GM10266 (cell line): ENCODE data around the gene GPX4.

Experiments
- DNase-seq: peaks from one replicate; pipeline ENCODE4 v3.0.0; 2012; ENCODE audit errors: extremely low spot score
- TF ChIP-seq, protein P1 (sequence below): IDR thresholded peaks from 2 replicates; pipeline ENCODE4 v1.5.1; 2012; ENCODE audit warnings: mild to moderate bottlenecking, low read depth; ENCODE audit not compliant: control insufficient read depth, insufficient read depth; ENCODE audit errors: missing control alignments

Gene GPX4

DNA sequence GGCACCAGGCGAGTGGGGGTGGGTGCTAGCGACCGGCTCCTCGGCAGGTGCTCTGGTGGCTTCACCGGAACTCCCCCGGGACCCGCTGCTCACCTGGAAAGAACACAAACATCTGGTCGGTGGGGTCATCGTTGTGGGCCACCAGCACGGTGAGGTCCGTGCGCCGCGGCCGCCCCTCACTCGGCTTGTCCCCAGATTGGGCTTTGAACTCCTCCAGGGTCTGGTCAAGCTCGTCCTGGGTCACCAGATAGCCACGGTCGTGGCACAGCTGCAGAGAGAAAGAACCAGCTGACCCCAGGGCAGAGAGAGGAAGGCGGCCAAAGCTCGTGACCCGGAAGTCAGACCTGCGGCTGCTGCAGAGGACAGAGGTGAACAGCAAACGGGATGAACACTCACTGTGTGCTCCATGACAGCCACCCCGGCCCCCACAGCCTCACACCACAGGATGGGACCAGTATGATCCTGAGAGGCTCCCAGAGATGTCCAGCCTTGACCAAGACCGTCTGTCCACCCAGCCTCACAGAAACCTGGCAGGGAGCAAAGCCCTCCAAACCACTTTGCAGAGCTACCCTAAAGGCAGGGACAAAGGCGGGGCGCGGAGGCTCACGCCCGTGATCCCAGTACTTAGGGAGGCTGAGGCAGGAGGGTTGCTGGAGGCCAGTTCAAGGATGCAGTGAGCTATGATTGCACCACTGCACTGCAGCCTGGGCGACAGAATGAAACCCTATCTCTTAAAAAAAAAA, 9.8 kb upstream of the GPX4 start:
- no peak for DNase-seq
- TF ChIP-seq, protein P1, sequence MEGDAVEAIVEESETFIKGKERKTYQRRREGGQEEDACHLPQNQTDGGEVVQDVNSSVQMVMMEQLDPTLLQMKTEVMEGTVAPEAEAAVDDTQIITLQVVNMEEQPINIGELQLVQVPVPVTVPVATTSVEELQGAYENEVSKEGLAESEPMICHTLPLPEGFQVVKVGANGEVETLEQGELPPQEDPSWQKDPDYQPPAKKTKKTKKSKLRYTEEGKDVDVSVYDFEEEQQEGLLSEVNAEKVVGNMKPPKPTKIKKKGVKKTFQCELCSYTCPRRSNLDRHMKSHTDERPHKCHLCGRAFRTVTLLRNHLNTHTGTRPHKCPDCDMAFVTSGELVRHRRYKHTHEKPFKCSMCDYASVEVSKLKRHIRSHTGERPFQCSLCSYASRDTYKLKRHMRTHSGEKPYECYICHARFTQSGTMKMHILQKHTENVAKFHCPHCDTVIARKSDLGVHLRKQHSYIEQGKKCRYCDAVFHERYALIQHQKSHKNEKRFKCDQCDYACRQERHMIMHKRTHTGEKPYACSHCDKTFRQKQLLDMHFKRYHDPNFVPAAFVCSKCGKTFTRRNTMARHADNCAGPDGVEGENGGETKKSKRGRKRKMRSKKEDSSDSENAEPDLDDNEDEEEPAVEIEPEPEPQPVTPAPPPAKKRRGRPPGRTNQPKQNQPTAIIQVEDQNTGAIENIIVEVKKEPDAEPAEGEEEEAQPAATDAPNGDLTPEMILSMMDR, result no peak

GRCh38 chr19:1094655-1094977, 9.2 kb upstream of the GPX4 start:
- TF ChIP-seq, protein P1, result no peak
- DNase-seq, result no peak

- TF ChIP-seq, protein P1, result no peak
Observed at GRCh38 chr19:1094978-1095701, 8.7 kb upstream of the GPX4 start, which contains the start of gene POLR2E. TSS of gene POLR2E (minus strand) at chr19:1095375. CDS start at chr19:1095315, 60 bp downstream.

GRCh38 chr19:1097810-1098176, 6.0 kb upstream of the GPX4 start:
- DNase-seq, result no peak
- TF ChIP-seq, protein P1, result no peak

More at GRCh38 chr19:1094978-1095701, 8.7 kb upstream of the GPX4 start, which contains the start of gene POLR2E:
- peak; percentile 98 for DNase-seq

- no peak for DNase-seq
- TF ChIP-seq, protein P1, result no peak
Observed at GRCh38 chr19:1098177-1099051, 5.4 kb upstream of the GPX4 start.

- TF ChIP-seq, protein P1, result no peak
- no peak for DNase-seq
Observed at GRCh38 chr19:1101337-1101698, 2.5 kb upstream of the GPX4 start.
